HUES6 (cell line): ENCODE data around the gene PHACTR3.

Experiments
- H3K27ac ChIP-seq: 2 replicates; pipeline ENCODE4 v1.7.0; 2013; ENCODE audit warnings: low read depth, mild to moderate bottlenecking, low read length, inconsistent platforms
- H3K27me3 ChIP-seq: 2 replicates; pipeline ENCODE4 v1.6.1; 2013; ENCODE audit warnings: low read length; ENCODE audit not compliant: control insufficient read depth, insufficient read depth
- H3K36me3 ChIP-seq: 2 replicates; pipeline ENCODE4 v1.6.1; 2013; ENCODE audit warnings: low read length; ENCODE audit not compliant: control insufficient read depth, insufficient read depth
- H3K4me1 ChIP-seq: 2 replicates; pipeline ENCODE4 v1.6.1; 2013; ENCODE audit warnings: low read length; ENCODE audit not compliant: control insufficient read depth, insufficient read depth
- H3K4me3 ChIP-seq: 2 replicates; pipeline ENCODE4 v1.5.1; 2013; ENCODE audit warnings: low read depth, low read length
- H3K9ac ChIP-seq: one replicate; pipeline ENCODE4 v1.6.1; 2013; ENCODE audit warnings: mild to moderate bottlenecking, low read length
- H3K9me3 ChIP-seq: 2 replicates; pipeline ENCODE4 v1.6.1; 2013; ENCODE audit warnings: low read depth, low read length; ENCODE audit not compliant: control insufficient read depth, insufficient read depth

Gene PHACTR3

DNA sequence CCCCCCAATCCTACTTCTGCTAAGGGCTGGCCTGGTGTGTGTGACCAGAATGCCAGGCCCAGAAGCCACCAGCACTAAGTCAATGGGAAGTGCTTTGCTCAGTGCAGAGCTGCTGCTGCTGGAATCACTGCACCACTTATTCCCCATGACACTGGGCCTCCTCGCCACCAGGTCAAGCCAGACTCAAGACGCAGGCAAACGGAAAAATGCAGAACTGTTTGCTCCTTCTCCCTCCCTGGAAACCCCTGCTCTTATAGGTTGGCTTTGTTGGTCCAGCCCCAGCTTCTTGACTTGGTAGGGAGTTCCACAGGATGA, 121.9 kb downstream of the PHACTR3 start:
- no peaks in the 10 kb centered on the region for H3K4me1 ChIP-seq
- H3K9ac ChIP-seq, result no peak overlapping the region

DNA sequence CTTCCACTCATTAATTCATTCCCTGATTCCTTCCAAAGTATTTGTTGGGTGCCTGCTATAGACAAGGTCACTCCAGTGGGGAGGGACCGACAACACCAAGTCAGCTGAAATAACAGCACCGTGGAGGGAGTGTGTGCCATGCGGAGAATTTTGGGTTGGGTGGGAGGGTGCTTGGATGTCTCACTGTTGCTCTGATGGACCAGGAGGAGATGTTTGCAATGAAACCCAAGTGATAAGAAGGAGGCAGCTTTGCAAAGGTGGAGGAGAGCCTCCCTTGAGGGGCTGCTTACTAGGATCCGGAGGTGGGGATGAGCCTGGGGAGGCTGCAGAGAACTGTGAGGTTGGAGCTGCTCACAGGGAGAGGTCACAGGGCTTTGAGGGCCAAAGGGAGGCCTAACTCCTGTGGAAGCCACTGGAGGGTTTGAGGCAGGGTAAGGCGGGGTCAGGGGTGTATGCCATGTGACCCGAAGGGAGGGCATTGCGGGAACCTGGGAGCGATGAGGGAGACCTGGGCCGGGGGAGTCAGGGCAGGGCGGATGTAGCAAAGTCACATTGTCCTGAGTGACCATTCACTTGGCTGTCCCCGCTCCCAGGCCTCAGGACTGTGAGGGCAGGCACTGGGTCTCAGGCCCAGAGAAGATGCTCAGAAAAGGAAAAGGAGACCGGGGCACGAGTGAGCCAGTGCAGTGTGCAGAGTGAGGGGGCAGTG, 124.5 kb downstream of the PHACTR3 start:
- Histone ChIP-seq H3K4me1 (no peaks in the 10 kb centered on the region), H3K4me3 (no peak overlapping the region), H3K27me3 (peaks cover 25% of the 10 kb centered on the region), H3K36me3 (no peaks in the 10 kb centered on the region), H3K27ac (no peak overlapping the region), H3K9ac (no peak overlapping the region), H3K9me3 (no peaks in the 10 kb centered on the region)

More for the DNA sequence above, 121.9 kb downstream of the PHACTR3 start:
- Histone ChIP-seq H3K27me3 (peaks cover 26% of the 10 kb centered on the region), H3K4me3 (no peak overlapping the region), H3K36me3 (no peaks in the 10 kb centered on the region), H3K27ac (no peak overlapping the region), H3K9me3 (no peaks in the 10 kb centered on the region)

DNA sequence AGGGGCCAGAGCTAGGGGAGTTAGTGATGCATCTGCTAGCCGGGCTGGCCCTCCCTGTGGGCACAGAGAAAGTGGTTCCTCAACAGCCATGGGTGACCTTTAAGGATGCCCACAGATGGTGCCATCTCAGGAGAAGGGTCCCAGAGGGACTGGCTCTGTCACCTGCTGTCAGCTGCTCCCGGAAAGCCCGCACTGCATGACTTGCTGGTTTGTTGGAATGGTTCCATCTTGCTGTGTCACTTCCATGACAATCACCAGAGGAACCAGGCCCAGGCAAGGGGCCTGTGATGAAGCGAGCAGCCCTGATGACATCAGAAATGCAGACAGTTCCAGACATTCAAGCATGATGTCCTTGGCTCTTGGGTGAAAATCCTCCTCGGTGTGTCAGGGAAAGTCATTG, 125.2 kb downstream of the PHACTR3 start:
- H3K4me3 ChIP-seq, result no peak overlapping the region
- H3K27ac ChIP-seq, result no peak overlapping the region
- no peaks in the 10 kb centered on the region for H3K4me1 ChIP-seq
- peaks cover 22% of the 10 kb centered on the region for H3K27me3 ChIP-seq
- H3K36me3 ChIP-seq, result no peaks in the 10 kb centered on the region
- H3K9ac ChIP-seq, result no peak overlapping the region
- H3K9me3 ChIP-seq, result no peaks in the 10 kb centered on the region

DNA sequence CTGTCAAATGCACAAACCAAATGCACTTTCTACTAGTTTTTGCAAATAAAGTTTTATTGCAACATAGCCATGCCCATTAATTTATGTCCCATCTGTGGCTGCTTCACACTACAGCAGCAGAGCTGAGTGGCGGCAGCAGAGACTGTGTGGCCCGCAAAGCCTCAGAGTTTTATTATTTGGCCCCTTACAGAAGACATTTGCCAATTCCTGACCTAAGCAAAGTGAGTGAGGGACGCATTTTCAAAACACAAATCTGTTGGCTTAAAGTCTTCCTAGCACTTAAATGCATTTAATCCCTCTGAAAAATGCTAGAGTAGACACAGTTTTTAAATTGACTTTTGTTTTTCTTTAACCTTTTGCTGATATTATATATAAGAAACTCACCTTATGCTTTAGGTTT, 126.4 kb downstream of the PHACTR3 start:
- H3K4me1 ChIP-seq, result no peaks in the 10 kb centered on the region
- H3K27me3 ChIP-seq, result peaks cover 16% of the 10 kb centered on the region
- no peak overlapping the region for H3K4me3 ChIP-seq
- H3K9ac ChIP-seq, result no peak overlapping the region
- H3K36me3 ChIP-seq, result no peaks in the 10 kb centered on the region
- no peaks in the 10 kb centered on the region for H3K9me3 ChIP-seq
- H3K27ac ChIP-seq, result no peak overlapping the region

DNA sequence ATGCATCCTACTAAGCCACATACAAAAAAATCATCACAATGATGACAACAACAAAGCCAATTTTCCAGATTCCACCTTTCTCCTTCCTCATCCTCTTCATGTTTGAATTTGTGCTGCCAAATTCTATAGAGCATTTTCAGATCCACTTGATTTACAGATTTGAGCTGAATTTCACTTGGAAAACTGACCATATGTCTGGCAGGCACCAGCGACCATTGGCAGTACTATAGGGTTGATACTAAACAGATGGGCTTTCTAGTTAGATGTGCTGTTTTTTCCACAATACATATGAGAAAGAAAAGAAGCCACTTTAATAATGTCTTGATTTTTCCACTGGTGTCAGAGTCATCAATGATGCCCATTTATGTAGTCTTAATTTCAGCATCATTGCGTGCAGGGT, 127.0 kb downstream of the PHACTR3 start:
- H3K27ac ChIP-seq, result no peak overlapping the region
- peaks cover 19% of the 10 kb centered on the region for H3K27me3 ChIP-seq
- H3K9me3 ChIP-seq, result no peaks in the 10 kb centered on the region
- no peak overlapping the region for H3K9ac ChIP-seq
- no peak overlapping the region for H3K4me3 ChIP-seq
- no peaks in the 10 kb centered on the region for H3K36me3 ChIP-seq
- no peaks in the 10 kb centered on the region for H3K4me1 ChIP-seq

DNA sequence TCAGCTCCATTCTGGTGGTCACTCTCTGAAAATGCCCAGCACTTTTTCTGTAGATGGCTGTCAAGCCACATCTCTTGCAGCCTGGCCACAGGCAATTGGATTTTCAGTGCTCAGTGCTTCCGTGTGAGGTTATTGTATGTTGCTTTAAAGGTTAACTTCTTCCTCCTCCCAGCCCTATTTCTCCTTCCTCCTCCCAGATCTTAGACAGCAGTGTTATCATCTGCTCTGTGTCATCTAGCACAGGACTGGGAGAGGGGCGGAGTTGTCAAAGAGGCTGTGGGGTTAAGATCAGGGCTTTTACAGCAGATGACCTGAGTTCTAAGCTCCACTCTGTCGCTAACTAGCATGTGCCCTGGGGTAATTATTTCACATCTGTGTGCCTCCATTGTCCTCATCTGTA, 129.0 kb downstream of the PHACTR3 start:
- Histone ChIP-seq H3K9me3 (no peaks in the 10 kb centered on the region), H3K27ac (no peak overlapping the region), H3K9ac (no peak overlapping the region), H3K4me3 (no peak overlapping the region), H3K27me3 (peaks cover 34% of the 10 kb centered on the region), H3K36me3 (no peaks in the 10 kb centered on the region), H3K4me1 (no peaks in the 10 kb centered on the region)

DNA sequence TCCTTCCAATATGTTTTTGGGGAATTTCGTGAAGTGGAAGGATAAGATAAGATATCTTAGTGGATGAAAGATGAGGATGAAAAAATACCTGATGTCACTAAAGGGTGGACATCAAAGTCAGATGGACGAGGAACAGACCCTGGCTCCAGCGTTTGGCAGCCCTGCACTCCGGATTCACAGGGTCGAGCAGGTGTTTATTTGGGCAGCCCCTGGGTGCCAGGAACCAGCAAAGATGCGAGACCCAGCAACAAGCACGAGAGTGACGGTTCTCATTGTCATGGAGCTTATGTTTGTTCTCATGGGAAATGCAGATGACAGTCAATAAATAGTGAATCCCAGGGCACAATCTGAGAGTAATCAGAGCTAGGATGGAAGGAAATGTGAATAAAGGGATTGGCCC, 131.1 kb downstream of the PHACTR3 start:
- H3K4me3 ChIP-seq, result no peak overlapping the region
- H3K27me3 ChIP-seq, result peaks cover 41% of the 10 kb centered on the region
- H3K4me1 ChIP-seq, result no peaks in the 10 kb centered on the region
- H3K27ac ChIP-seq, result no peak overlapping the region
- no peaks in the 10 kb centered on the region for H3K9me3 ChIP-seq
- no peak overlapping the region for H3K9ac ChIP-seq
- H3K36me3 ChIP-seq, result no peaks in the 10 kb centered on the region

DNA sequence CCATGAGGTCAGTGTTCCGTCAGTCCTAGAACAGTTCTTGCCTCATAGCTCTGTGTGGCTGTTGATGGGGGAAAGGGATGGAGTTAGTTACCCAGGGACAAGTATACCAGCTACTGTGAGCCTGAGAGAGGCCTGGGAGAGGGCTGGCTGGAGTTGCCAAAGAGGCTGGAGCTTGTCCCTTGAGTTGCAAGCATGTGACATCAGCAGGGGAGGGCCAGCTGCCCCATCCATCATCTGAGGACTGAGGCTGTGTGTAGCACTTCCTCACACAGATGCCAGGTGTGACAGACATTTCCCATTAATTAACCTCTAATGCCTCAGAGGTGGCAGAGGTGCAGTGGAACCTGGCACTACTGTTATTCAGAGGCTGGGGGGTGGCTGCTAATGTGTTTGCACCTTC, 131.6 kb downstream of the PHACTR3 start:
- Histone ChIP-seq H3K27me3 (peaks cover 41% of the 10 kb centered on the region), H3K4me3 (no peak overlapping the region), H3K27ac (no peak overlapping the region), H3K36me3 (no peaks in the 10 kb centered on the region), H3K9ac (no peak overlapping the region), H3K4me1 (no peaks in the 10 kb centered on the region), H3K9me3 (no peaks in the 10 kb centered on the region)

DNA sequence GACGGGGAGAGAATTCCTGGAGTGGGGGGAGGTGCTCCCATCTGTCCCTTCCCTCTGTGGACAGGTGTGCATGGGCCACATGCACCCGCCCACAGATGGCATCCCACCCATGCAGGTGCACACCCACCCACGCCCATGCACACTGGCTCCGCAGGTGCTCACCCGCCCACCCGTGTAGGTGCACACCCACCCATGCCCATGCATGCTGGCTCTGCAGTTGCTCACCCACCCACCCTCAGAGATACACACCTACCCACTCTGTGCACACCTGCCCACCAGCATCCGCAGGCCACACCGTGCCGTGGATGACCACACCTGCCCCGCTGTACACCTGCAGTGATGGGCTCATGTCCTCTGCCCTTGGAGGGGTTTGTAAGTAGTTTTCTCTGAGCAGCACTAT, 132.0 kb downstream of the PHACTR3 start:
- Histone ChIP-seq H3K36me3 (no peaks in the 10 kb centered on the region), H3K4me1 (no peaks in the 10 kb centered on the region), H3K9ac (no peak overlapping the region), H3K27ac (no peak overlapping the region), H3K27me3 (peaks cover 41% of the 10 kb centered on the region), H3K9me3 (no peaks in the 10 kb centered on the region), H3K4me3 (no peak overlapping the region)

DNA sequence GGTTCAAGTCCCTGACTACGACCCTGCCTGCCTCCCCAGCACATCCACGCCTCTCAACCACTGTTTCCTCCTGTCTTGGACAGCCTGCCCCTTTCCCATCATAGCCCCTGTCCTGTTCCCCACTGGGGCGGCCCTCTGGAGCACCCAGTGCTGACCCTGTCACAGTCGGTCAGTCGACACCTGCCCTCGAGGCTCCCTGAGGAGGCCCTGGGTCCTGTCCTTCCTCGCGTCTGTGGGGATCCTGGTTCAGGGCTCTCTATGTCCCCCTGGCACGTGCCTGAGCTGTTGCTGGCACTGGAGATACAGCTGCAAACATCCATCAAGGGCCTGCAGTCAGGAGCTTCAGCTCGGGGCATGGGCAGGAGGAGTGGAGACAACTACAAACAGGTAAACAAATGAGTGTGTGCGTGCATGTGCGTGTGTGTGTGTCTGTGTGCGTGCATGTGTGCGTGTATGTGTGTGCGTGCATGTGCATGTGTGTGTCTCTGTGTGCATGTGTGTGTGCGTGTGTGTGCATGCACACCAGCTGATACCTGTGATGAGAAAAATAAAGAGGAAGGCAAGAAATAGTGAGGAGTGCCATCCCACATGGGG, 132.8 kb downstream of the PHACTR3 start:
- Histone ChIP-seq H3K27me3 (peaks cover 39% of the 10 kb centered on the region), H3K27ac (no peak overlapping the region), H3K9ac (no peak overlapping the region), H3K4me1 (no peaks in the 10 kb centered on the region), H3K9me3 (no peaks in the 10 kb centered on the region), H3K36me3 (no peaks in the 10 kb centered on the region), H3K4me3 (no peak overlapping the region)

DNA sequence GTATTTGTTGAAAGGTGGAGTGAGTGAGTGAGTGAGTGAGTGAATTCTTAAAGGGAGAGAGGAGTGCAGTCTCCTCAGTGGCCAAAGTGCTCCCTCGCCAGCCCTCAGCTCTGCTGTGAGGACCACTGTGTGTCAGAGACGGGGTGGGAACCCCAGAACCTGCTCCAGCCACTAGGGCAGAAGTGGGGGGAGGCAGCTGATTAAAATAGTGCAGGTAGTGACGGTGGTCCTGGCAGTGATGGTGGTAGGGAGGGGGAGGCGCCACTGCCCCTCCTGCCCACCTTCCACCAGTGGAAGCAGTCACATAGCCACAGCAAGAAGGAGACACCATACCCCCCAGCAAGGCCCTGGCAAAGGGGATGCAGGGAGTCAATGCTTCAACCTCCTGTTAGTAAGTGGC, 133.5 kb downstream of the PHACTR3 start:
- H3K27me3 ChIP-seq, result peaks cover 38% of the 10 kb centered on the region; the same call in 1 of the 2 replicates
- no peak overlapping the region for H3K4me3 ChIP-seq
- H3K9me3 ChIP-seq, result no peaks in the 10 kb centered on the region
- H3K36me3 ChIP-seq, result no peaks in the 10 kb centered on the region
- H3K4me1 ChIP-seq, result no peaks in the 10 kb centered on the region
- no peak overlapping the region for H3K9ac ChIP-seq
- H3K27ac ChIP-seq, result no peak overlapping the region
